Superior temporal gyrus (tissue), 1 donor: ENCODE data around the gene ZXDC.

ENCODE experiments used
- DNase-seq: peaks from one replicate; pipeline ENCODE4 v3.0.0-alpha.2; 2016; ENCODE audit errors: extremely low spot score

ZXDC gene

GRCh38 chr3:126394977-126395321 lies 80.7 kb downstream of the ZXDC start:
- DNase-seq, result no peak

GRCh38 chr3:126394179-126394976 lies 81.3 kb downstream of the ZXDC start, which contains the start of gene CFAP100:
TSS of gene CFAP100 (plus strand) at chr3:126394909. CDS start at chr3:126396001, 1,092 bp downstream.
- peak; percentile 16 for DNase-seq

- no peak for DNase-seq
Measured at GRCh38 chr3:126393563-126393962, 82.1 kb downstream of the ZXDC start.

GRCh38 chr3:126392246-126392645 lies 83.4 kb downstream of the ZXDC start:
- no peak for DNase-seq

GRCh38 chr3:126391631-126392030 lies 84.1 kb downstream of the ZXDC start:
- no peak for DNase-seq

- no peak for DNase-seq
Measured at GRCh38 chr3:126390751-126391150, 84.9 kb downstream of the ZXDC start.

- no peak for DNase-seq
Measured at GRCh38 chr3:126390201-126390600, 85.5 kb downstream of the ZXDC start.

- no peak for DNase-seq
Measured at GRCh38 chr3:126389794-126390146, 85.9 kb downstream of the ZXDC start.

GRCh38 chr3:126389112-126389793 lies 86.4 kb downstream of the ZXDC start:
- peak; percentile 90 for DNase-seq
